ENCODE measurements around the gene UMODL1. TPM values are rescaled to one million over a fixed set of nuclear protein-coding genes. Genes with fewer than 3 reads are reported as not detected.

UMODL1 gene
- polyA plus RNA-seq, 3 donors = not detected

DNA sequence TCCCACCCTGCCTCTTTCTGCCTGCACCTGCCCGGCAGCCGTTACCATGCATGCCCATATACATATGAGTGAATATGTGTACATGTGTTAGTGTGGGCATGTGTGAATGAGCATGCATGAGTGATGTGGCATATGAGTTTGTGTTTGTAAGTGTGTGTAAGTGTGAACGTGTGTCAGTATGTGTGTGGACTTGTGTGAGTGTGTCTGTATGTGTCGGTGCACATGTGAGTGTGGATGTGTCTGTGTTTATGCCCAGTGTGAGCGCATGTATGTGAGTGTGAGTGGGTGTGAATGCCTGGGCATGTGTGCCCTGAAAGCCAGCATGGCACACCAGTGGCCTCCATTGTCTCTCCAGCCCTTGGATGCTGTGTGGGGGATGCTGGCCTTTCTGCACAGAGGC is 2.5 kb upstream of the UMODL1 start:
- no peak overlapping the region for H3K27ac Mint-ChIP-seq
- no peak for DNase-seq
- no peaks in the 10 kb centered on the region for H3K79me2 ChIP-seq (ENCODE audit: insufficient read depth, low read length)
- H4K20me1 ChIP-seq (ENCODE audit: insufficient read depth, low read length) = no peaks in the 10 kb centered on the region
- no peak overlapping the region for H3K4me3 ChIP-seq (replicated peaks in 1 of 3; ENCODE audit: low read depth in 2 of 3, low read length in 3 of 3)
- no peaks in the 10 kb centered on the region for H3K36me3 Mint-ChIP-seq
- H3K4me1 ChIP-seq (ENCODE audit: control insufficient read depth in 1 of 2, insufficient read depth in 2 of 2, low read length in 2 of 2) = peaks cover 11 to 12% of the 10 kb centered on the region in 2 donors
- no peak overlapping the region for H3K9ac ChIP-seq (ENCODE audit: insufficient read depth, low read length, poor library complexity, severe bottlenecking)
- WGBS (ENCODE audit: insufficient coverage) = 94% methylated on average over 3 of the region's 5 CpGs
- no peaks in the 10 kb centered on the region for H3K9me3 ChIP-seq (replicated peaks in 1 of 2; ENCODE audit: control insufficient read depth in 1 of 2, insufficient read depth in 1 of 2, low read length in 2 of 2)
- no peak overlapping the region for H2AFZ ChIP-seq (ENCODE audit: insufficient read depth, low read depth, low read length, poor library complexity, severe bottlenecking)
- peaks cover 0 to 7% (median 4%) of the 10 kb centered on the region in 3 donors for H3K27me3 Mint-ChIP-seq (ENCODE audit: low read depth in 3 of 3)
- no peaks in the 10 kb centered on the region for H3K36me3 ChIP-seq (replicated peaks in 1 of 2; ENCODE audit: control insufficient read depth in 1 of 2, insufficient read depth in 2 of 2, low read length in 2 of 2)
- intact Hi-C loops (cut with micrococcal nuclease) = loop anchor here in 1 of 2 donors (10.0 kb wide), 1 partner anchor 46 kb away; no protein-coding TSS in a partner anchor
- H3K27ac ChIP-seq (ENCODE audit: low read depth in 1 of 2, low read length in 2 of 2) = no peak overlapping the region
- no peaks in the 10 kb centered on the region for H3K9me3 Mint-ChIP-seq
- H3K4me1 Mint-ChIP-seq = peaks cover 20% of the 10 kb centered on the region
- H3K4me2 ChIP-seq (replicated peaks; ENCODE audit: extremely low read depth, low read length, poor library complexity, severe bottlenecking) = no peak overlapping the region
- TF ChIP-seq, protein P1, sequence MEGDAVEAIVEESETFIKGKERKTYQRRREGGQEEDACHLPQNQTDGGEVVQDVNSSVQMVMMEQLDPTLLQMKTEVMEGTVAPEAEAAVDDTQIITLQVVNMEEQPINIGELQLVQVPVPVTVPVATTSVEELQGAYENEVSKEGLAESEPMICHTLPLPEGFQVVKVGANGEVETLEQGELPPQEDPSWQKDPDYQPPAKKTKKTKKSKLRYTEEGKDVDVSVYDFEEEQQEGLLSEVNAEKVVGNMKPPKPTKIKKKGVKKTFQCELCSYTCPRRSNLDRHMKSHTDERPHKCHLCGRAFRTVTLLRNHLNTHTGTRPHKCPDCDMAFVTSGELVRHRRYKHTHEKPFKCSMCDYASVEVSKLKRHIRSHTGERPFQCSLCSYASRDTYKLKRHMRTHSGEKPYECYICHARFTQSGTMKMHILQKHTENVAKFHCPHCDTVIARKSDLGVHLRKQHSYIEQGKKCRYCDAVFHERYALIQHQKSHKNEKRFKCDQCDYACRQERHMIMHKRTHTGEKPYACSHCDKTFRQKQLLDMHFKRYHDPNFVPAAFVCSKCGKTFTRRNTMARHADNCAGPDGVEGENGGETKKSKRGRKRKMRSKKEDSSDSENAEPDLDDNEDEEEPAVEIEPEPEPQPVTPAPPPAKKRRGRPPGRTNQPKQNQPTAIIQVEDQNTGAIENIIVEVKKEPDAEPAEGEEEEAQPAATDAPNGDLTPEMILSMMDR (IDR thresholded peaks at IDR 0.05) = no peak
- H3K4me3 Mint-ChIP-seq = no peak overlapping the region
- H3K27me3 ChIP-seq (ENCODE audit: control insufficient read depth in 2 of 2, insufficient read depth in 2 of 2, low read length in 2 of 2) = no peaks in the 10 kb centered on the region

DNA sequence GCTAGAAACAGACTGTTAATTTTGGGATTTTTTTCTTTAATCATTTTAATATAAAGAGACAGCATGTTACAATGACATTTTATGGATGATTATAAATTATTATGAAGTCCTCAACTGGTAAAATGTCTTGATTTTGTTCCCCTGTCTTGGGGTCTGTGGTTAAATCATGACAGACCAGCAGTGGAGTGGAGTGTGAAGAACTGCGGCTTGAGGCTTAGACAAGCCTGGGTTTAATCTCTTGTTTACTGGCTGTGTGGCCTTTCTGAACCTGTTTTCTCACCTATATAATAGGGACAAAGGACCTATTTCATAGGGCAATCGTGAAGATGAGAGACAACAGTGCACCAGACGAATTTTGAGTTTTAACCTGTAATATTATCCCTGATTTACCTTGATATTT is 1.8 kb upstream of the UMODL1 start:
- intact Hi-C loops (cut with micrococcal nuclease) = loop anchor here in 1 of 2 donors (10.0 kb wide), 1 partner anchor 45 kb away; no protein-coding TSS in a partner anchor
- no peak overlapping the region for H3K9ac ChIP-seq (ENCODE audit: insufficient read depth, low read length, poor library complexity, severe bottlenecking)
- Mint-ChIP-seq H3K4me1 (peaks cover 12% of the 10 kb centered on the region), H3K9me3 (no peaks in the 10 kb centered on the region), H3K27ac (no peak overlapping the region), H3K4me3 (no peak overlapping the region), H3K27me3 (ENCODE audit: low read depth in 3 of 3) (peaks cover 1 to 9% (median 5%) of the 10 kb centered on the region in 3 donors), H3K36me3 (no peaks in the 10 kb centered on the region)
- H4K20me1 ChIP-seq (ENCODE audit: insufficient read depth, low read length) = no peaks in the 10 kb centered on the region
- no peak overlapping the region for H2AFZ ChIP-seq (ENCODE audit: insufficient read depth, low read depth, low read length, poor library complexity, severe bottlenecking)
- H3K9me3 ChIP-seq (replicated peaks in 1 of 2; ENCODE audit: control insufficient read depth in 1 of 2, insufficient read depth in 1 of 2, low read length in 2 of 2) = no peaks in the 10 kb centered on the region
- TF ChIP-seq, protein P1 (IDR thresholded peaks at IDR 0.05) = no peak
- DNase-seq = no peak
- whole genome bisulfite sequencing (ENCODE audit: insufficient coverage) = no CpG with 5 or more reads among the region's 3 CpGs
- H3K4me1 ChIP-seq (ENCODE audit: control insufficient read depth in 1 of 2, insufficient read depth in 2 of 2, low read length in 2 of 2) = peaks cover 4% of the 10 kb centered on the region in 2 donors
- no peak overlapping the region for H3K27ac ChIP-seq (ENCODE audit: low read depth in 1 of 2, low read length in 2 of 2)
- H3K27me3 ChIP-seq (ENCODE audit: control insufficient read depth in 2 of 2, insufficient read depth in 2 of 2, low read length in 2 of 2) = no peaks in the 10 kb centered on the region
- H3K36me3 ChIP-seq (replicated peaks in 1 of 2; ENCODE audit: control insufficient read depth in 1 of 2, insufficient read depth in 2 of 2, low read length in 2 of 2) = no peaks in the 10 kb centered on the region
- H3K79me2 ChIP-seq (ENCODE audit: insufficient read depth, low read length) = no peaks in the 10 kb centered on the region
- H3K4me2 ChIP-seq (replicated peaks; ENCODE audit: extremely low read depth, low read length, poor library complexity, severe bottlenecking) = no peak overlapping the region
- no peak overlapping the region for H3K4me3 ChIP-seq (replicated peaks in 1 of 3; ENCODE audit: low read depth in 2 of 3, low read length in 3 of 3)
